SKM-1 (cell line): ENCODE results near the gene NEK10.
"Not testable (repeated sequence)": the region's sequence is repeated elsewhere in the genome, so short reads cannot be mapped to it uniquely, and the experiment has no call there.

ENCODE experiments used
- DNase-seq: peaks from one replicate; lab custom pipeline; 2025; ENCODE audit not compliant: unreplicated experiment; lab: John Stamatoyannopoulos, UW

Gene NEK10, protein sequence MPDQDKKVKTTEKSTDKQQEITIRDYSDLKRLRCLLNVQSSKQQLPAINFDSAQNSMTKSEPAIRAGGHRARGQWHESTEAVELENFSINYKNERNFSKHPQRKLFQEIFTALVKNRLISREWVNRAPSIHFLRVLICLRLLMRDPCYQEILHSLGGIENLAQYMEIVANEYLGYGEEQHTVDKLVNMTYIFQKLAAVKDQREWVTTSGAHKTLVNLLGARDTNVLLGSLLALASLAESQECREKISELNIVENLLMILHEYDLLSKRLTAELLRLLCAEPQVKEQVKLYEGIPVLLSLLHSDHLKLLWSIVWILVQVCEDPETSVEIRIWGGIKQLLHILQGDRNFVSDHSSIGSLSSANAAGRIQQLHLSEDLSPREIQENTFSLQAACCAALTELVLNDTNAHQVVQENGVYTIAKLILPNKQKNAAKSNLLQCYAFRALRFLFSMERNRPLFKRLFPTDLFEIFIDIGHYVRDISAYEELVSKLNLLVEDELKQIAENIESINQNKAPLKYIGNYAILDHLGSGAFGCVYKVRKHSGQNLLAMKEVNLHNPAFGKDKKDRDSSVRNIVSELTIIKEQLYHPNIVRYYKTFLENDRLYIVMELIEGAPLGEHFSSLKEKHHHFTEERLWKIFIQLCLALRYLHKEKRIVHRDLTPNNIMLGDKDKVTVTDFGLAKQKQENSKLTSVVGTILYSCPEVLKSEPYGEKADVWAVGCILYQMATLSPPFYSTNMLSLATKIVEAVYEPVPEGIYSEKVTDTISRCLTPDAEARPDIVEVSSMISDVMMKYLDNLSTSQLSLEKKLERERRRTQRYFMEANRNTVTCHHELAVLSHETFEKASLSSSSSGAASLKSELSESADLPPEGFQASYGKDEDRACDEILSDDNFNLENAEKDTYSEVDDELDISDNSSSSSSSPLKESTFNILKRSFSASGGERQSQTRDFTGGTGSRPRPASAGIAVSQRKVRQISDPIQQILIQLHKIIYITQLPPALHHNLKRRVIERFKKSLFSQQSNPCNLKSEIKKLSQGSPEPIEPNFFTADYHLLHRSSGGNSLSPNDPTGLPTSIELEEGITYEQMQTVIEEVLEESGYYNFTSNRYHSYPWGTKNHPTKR

DNA sequence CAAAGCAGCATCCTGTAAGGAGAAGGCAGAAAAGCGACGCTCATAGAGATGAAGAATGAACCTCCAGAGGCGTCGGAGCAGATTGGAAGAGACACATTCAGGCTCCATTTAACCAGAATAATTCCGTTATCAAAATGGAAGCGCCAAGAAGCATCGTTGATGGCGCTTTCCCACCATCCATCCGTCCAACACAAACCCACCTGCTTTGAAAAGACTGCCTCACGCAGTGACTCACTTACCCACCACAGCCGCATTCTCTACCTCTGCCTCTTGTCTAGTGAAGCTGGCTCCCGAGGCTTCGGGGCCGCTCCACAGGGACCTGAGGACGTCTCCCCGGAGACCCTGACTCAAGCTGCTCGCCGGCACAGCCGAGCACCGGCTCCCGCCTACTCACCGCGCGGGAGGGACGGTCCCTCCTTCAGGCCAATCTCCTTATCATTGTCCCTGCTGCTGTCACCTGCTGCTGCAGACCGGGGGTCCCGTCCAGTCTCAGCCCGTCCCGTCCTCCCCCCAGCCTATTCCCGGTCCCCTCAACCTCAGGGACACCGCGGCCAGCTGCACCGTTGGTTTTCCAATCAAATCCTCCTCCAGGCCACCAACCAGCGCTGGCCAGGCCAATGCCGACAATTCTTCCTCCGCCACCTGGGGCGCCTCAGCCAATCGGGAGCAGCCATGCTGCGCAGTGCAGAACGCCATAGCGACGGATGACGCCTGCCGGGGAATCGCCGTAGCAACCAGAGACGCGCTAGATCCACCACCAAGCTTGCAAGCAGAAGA lies at the start of gene NEK10:
NEK10 (minus strand) TSS at position 553 of the 777 bp plus-strand sequence. CDS start 16,501 bp downstream, outside the sequence.
- peak; percentile 65 for DNase-seq

DNA sequence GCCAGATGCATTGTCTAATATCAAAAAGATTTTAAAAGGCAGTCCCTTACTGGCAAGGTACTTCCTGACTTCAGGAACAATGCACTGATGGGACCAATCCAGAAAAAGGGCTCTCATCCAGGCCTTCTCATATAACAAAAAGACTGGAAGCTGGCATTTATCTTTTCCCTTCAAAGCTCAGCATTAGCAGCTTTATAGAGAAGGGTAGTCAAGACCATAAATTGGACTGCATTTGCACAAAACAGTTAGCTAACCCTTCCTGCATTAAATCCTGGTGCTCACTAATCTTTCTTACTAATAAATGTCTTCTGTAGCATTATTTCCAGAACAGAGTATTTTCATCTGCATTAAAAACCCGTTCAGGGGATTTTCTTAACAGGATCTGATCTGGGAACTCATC lies 46.0 kb upstream of the NEK10 start:
- DNase-seq: no peak

DNA sequence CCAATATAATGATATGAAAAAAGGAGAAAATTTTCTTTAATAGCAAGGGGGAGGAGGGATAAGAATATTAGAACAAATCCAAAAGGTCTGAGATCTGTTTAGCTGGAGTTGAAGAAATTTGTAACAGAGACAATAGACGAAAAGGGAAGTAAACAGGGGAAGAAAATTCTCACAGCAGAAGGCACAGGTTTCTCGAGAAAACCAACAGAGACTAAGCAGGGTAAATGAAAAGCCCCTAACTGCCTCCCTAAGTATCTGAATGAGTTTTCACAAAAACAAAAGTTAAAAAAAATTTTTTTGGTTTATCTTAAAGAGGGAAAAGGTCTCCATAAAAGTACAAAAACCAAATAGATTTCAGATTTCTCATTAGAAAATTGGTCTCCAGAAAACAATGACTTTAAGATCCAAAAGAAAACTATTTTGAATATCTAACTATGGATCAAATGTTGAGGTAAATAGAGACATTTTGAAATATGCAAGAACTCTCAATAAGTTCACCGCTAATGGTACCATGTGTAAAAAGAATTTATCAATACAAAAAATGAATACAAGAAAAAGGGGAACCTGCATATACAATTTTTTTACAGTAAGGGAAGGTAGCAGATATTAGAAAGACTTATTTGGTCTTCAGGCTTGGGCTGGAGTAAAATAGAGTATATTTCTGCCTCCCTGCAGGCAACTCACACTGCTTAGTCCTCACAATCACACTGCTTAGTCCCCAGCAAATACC lies 23.9 kb upstream of the NEK10 start:
- DNase-seq: no peak

DNA sequence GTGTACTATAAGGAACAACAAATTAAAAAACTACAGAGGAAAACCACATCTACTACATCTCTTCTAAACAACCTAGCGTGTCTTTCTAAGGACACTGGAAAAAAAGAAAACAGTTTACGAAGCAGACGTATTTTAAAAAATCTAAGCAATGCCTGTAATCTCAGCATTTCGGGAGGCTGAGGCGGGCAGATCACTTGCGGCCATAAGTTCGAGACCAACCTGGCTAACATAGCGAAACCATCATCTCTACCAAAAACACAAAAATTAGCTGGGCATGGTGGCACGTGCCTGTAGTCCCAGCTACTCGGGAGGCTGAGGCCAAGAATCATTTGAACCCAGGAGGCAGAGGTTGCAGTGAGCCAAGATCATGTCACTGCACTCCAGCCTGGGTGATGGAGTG lies 23.2 kb upstream of the NEK10 start:
- DNase-seq: not testable (repeated sequence)

DNA sequence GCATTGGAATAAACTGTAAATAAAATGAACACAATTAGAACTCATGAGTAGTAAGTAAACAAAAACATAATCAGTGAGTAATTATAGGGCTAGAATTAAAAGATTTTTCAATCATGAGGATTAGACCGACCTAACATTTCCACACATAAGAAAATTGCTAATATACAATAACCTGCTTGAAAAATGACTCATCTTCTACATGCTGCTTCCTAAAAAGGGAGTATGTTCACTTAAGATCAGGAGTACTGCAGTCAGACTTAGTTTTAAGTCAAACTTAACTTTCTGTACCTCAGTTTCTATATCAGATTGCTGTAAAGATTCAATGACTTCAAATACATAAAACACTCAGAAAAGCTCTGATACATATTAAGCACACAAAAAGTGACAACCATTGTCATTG lies 22.6 kb upstream of the NEK10 start:
- no peak for DNase-seq

DNA sequence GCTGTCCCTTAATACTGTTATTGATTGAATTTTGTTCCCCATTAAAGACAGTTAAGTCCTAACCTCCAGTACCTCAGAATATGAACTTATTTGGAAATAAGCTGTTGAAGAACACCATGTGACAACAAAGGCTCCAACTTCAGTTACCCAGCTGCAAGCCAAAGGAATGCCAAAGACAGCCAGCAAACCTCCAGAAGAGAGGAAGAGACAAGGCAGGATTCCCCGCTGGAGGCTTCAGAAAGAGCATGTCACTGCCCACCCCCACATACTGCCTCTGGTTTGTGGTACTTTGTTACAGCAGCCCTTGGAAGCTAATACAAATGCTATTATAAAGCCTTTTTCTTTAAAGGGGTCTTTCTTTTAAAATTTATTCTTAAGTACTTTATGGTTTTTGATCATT lies 18.4 kb upstream of the NEK10 start:
- no peak for DNase-seq

DNA sequence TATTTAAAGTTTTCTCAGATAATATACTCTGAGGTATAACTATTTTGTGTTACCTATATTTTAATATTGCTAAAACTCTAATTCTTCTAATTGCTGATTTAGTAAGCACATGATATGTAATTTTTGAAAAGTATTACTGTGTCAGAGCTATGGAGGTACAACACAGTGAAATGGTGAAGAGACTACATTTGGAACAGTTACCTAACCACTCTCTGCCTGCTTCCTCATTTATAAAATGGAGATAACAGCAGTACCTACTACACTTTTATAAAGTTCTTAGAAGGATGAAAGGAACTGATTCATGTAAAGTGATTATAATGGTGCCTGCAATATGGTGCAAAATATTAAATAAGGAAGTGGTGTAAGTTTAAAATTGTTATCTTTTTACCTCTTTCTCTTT lies 16.3 kb upstream of the NEK10 start:
- DNase-seq: peak; percentile 14

DNA sequence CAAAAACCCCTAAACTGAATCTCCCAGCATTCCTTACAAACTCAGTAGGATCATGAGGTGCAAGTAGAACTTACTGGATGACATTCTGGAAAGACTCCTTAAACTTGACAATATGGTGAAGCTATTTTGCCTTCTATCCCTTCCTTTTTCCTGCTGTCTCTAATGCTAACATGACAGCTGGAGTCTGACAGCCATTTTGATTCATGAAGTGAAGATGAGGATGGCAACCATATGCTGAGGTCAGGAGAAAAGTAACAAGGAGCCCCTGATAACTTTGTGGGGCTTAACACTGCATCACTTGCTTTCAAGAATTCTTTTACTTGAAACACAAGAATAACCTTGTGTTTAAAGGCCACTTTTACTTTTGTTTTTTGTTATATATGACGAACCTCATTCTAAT lies 15.0 kb upstream of the NEK10 start:
- DNase-seq: no peak

DNA sequence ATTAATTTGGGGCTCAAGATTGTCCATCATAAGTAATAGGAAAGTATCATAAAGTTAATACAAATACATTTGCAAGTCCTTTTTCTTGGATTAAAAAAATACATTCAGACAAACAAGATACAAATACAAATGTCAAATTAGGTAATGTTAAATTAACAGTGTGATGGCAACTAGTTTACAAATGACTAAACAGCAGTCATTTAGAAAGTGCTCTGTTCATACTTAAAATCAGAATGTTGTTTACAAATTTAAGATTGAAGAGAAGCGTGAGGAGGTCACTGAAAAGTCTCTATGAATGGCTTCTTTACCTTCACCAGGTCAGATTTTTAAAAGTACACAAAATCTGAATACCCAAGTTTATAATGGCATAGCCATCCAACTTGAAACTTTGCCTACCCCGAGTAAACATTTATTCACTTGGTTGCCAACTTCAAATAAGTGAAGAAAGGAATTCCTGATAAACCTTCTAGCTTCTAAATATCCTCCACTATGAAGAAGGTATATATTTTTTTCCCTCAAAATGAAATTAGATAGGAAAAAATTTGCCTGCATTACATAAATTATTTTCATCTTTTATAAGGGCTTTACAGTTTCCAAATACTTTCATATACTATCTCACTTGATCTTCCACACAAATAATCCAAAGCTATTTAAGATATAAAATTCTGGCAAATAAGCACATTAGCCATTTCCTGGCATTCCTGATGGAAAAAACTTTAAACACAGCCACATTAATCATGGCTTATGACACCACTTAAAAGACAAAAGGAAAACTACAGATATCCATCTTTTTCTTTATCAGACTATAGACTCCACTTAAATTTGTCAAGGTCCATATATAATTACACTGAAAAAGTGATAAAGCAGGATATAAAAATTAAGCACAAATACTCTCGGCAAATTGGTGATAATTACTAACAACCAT lies 11.5 kb upstream of the NEK10 start:
- no peak for DNase-seq

DNA sequence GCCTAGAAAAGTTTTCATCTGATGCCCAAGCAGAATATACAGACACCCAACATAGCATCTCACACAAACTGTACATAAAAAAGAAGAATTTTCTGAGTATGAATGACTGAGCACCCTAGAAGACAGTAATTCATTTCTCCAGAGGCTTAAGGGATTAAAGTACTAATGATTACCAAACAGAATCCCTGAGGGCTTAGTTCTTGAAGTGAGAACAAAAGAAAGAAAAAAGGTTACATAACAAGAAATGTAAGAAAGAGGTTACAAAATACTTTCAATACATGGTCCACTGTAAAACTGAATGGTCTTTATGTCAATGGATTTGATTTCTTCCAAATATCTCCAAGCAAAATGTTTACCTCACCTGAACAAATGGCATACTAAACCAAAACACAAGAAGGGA lies 9.1 kb upstream of the NEK10 start:
- DNase-seq: no peak

DNA sequence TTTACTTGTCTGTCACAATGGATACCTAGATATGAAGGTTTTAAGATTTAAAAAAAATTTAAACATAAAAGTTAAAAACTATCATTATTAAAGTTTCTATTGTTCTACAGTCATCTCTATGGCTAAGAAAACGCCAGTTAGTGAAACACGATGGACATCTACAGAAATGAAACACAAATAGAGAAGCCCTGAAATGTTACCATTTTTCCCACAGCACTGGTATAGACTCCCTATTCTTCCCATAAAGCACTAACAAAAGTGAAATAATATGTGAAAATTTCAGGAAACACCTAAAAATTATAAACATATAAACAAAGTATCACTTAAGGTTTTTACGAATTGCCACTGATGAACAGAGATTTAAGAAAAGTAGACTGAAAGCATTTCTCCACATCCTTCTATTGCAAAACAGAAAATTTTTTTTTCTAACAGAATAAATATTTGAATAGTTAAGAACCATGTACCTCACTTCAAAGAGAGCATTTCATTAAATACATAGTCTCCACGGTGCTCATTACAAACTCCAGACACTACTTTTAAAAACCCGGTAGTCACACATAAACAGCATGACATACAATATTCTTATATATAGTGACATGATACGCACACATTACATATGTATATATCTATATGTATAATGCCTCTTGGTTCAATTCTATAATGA lies 7.1 kb upstream of the NEK10 start:
- DNase-seq: no peak

DNA sequence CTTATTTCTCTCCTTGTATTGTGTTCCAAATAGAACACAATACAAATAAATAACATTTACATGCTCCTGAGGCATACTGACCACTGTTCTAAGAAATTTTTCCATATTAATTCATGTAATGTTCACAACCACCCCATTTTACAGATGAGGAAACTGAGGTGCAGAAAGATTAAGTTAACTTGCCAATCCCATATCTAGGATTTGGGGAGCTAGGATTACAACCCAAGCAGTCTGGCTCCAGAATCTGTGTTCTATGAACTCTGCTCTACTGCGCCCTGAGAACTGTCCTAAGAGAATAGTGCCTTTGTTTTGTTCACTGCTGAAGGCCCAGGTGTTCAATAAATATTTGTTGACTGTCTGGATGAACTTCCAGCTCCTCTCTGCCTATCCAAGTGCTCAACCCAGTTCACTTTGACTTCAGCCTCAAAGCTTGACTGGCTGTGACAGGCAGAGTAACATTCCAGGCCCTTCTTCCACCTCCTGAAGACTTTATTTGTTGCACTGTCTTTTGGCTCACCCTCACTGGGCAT lies 3.1 kb downstream of the NEK10 start:
- DNase-seq: no peak

DNA sequence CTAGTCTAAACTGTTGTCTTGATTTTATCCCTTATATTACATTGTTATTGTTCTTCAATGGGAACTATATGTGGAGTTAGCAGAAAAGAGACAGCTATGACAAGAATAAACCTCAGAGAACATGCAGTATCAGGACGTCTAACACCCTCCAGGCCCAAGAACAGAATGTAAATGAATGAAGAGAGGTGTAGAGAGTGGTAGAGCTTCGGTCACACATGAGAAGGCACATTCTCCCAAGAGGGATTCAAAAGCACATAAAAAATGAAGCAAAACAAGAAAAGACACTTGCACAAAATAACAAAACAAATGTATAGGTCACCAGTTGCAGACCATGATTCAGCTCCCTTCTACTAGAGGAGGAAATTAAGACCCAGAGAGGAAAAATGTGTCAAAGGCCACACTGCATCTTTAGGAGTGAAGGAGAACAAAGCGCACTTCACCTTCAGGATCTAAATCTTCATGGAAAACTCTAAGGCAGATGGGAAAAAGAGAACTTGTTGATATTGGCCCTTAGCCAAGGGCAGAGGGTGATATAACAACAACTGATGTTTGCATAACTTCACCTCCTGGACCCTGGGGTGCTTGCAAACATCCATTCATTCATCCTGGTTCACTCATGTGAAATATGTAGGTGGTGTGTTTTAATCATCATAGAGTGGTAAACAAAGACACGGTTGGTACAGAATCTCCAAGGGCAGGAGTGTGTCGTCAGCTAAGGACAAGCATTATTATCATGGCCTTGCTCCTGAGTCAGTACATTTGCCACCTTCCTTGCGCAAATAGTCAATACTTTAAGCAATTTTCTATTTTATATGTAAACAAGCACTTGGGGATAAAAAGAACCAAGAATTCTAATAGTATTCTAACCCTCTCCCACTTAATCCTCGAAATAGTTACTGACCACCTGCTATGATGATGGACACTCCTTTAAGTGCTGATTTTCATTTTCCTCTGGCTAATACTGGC lies 8.8 kb downstream of the NEK10 start:
- DNase-seq: no peak

DNA sequence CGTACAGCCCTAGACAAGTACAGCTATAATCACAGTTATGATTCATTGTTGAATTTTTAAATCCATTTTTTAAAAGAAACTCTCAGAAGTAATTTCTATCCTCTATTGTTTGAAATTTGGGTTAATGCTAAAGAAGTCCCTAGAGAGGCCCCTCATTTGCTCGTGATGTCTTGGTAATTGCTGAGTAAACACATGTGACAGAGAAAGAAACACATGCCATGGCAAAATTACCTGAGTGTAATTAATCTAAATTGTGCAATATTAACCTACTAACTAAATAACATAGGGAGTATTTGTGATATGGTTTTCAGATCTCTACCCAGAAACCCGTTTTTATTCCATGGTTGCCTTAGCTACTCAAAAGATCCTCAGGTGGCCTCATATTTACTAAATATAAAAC lies 10.8 kb downstream of the NEK10 start:
- no peak for DNase-seq

DNA sequence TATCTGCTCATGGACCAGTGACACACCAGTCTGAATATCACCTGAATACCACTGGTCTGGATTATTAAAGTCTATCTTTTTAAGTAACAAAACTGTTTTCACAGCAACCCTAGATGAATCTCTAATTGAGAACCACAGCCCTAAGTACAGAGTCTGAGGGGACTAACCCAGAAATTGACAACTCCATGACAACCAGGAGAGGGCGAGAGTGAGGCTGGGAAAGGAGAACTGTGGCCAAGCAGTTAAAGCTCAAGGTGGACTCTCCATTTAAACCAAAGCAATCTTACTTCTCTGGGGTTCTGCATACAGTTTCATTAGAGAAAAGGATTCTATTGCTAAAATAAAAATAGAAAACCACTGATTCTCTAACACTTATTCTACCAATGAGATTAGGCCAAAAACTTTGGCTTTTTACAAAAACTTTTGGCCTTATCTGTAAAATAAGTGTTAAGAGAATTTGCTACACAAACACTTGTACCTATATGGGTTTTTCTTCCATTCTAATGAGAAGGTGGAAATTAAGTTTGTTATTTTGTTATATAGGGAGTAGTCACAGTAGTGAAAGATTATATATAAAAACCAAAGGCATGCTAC lies 11.4 kb downstream of the NEK10 start:
- DNase-seq: peak; percentile 19

DNA sequence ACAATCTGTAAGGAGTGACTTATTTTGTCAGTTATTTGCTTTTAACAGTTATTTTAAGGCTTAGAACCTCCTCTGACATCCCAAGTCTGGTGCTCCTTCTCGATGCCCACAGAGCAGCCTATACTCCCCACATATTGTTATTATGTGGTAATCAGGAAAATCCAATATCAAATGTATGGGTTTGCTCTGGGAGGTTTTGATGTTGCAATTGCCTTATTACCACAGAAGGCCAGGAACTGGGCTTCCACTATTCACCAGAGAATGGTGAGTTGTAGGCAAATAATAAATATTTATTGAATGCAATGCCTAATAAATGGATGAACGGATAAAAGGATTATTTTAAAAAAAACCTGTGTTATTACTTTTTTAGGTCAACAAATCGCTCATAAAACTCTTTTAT lies 12.2 kb downstream of the NEK10 start:
- DNase-seq: no peak
